Stimulated activated memory B cell treated with anti-CD40 and anti-IgM and Interleukin-4, amounts not matched to agents 10 μg/mL and 1 μg/mL and 100 μg/mL, for 72 hours (primary cell): Measurements from ENCODE around the gene ARHGAP6.
A peak's percentile ranks its signal among the peaks of the same experiment; 100 is the strongest.

Experiments used
- ATAC-seq: fragments of 150-1000 bp; cut with Tn5 transposase; 2 replicates; pipeline ENCODE4 v1.10.0; 2021
- H3K27ac Mint-ChIP-seq: one replicate; pipeline ENCODE4 v1.8.0; 2022; ENCODE audit warnings: mild to moderate bottlenecking, mixed read lengths
- H3K27me3 Mint-ChIP-seq: one replicate; pipeline ENCODE4 v1.8.0; 2022; ENCODE audit warnings: mixed read lengths
- H3K36me3 Mint-ChIP-seq: one replicate; pipeline ENCODE4 v1.8.0; 2022; ENCODE audit warnings: mixed read lengths
- H3K4me1 Mint-ChIP-seq: one replicate; pipeline ENCODE4 v1.8.0; 2022; ENCODE audit warnings: mixed read lengths
- H3K4me3 Mint-ChIP-seq: one replicate; pipeline ENCODE4 v1.8.0; 2022; ENCODE audit warnings: mild to moderate bottlenecking, moderate library complexity, mixed read lengths
- H3K9me3 Mint-ChIP-seq: one replicate; pipeline ENCODE4 v1.8.0; 2022; ENCODE audit warnings: mixed read lengths

ARHGAP6 gene, protein sequence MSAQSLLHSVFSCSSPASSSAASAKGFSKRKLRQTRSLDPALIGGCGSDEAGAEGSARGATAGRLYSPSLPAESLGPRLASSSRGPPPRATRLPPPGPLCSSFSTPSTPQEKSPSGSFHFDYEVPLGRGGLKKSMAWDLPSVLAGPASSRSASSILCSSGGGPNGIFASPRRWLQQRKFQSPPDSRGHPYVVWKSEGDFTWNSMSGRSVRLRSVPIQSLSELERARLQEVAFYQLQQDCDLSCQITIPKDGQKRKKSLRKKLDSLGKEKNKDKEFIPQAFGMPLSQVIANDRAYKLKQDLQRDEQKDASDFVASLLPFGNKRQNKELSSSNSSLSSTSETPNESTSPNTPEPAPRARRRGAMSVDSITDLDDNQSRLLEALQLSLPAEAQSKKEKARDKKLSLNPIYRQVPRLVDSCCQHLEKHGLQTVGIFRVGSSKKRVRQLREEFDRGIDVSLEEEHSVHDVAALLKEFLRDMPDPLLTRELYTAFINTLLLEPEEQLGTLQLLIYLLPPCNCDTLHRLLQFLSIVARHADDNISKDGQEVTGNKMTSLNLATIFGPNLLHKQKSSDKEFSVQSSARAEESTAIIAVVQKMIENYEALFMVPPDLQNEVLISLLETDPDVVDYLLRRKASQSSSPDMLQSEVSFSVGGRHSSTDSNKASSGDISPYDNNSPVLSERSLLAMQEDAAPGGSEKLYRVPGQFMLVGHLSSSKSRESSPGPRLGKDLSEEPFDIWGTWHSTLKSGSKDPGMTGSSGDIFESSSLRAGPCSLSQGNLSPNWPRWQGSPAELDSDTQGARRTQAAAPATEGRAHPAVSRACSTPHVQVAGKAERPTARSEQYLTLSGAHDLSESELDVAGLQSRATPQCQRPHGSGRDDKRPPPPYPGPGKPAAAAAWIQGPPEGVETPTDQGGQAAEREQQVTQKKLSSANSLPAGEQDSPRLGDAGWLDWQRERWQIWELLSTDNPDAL (N-terminal part only)

DNA sequence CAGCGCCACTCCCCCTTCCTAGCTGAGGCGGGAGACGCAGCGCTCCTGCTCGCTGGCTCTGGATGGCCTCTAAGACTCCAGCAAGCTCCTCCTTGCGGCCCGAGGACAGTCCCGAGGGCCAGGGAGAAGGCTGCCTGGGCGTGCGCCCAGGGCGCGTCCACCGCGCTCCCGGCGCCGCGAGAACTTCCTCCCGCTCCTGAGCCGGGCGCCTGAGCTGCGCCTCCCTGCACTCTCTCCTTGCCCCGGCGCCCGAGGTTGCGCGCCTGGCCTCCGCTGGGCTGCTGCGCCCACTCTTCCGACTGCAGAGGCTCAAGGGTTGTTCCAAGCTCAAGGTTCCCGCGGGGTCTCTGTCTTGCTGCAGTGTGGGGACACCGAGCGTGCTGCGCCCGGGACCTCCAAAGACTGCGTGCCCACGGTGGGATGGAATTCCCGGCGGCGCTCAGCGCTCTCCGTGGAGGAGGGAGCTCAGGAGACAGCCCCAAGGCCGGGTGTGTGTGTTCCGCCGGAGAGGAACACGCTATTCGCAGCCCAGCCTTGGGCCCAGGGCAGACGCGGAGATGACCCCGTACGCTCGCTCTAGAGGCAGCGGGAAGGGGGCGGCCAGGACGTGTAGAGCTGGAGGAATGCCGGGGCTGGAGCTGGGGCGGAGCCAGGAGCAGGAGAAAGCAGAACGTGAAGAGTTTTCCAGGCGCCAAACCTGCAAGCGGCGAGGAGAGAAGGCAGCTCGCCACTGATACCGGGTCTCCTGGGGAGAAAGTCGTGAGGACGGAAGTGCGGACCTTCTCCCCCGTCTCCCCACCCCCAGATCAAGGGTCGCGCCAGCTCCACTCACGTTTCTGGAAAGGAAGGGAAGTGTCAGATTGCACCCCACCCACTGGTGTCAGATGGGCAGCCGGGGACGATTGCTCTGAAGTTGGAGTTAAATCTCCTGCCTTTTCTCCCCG lies at the start of gene ARHGAP6:
TSS of gene ARHGAP6 (minus strand) at position 753 of the 944 bp plus-strand sequence. CDS start 1,092 bp downstream, outside the sequence.
- Mint-ChIP-seq H3K27me3 (peaks cover 40% of the 10 kb centered on the region), H3K4me3 (peak within 1 kb of the TSS; percentile 58), H3K9me3 (no peaks in the 10 kb centered on the region), H3K36me3 (no peaks in the 10 kb centered on the region), H3K4me1 (peaks cover 6% of the 10 kb centered on the region), H3K27ac (no peak within 1 kb of the TSS)
- no peak for ATAC-seq

DNA sequence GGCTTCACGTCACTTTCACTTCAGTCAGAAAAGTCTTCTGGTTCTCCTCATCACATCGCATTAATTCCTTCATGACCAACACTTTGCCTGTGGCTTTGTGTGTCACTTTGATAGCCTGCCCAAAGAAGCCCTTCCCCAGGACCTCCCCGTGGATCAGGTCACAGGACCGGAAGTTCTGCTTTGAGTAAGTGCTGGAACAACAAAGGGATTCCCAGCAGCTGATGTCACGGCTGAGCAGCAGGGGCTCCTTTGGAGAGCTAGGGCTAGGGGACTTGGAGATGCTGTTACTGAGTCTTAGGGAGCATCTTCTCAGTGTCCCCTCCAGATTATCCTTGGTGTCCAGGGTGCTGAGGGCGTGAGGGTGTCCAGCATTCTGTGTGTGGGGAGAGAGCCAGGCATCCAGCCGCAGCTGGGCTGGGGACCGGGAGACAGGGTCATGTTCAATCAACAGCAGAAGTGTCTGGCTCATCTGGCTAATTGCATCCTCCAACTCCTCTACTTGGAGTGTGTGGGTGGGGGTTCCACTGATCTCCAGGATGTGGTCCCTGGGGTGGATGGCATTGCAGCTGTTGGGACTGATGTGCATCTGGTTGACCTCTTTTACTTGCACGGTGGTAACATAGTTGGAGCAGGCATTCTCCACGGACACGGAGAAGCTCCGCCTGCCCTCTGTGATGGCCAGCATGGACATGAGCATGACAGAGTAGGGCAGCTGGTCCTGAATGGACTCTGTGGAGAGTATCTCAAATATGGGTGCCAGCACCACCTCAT lies 39.2 kb upstream of the ARHGAP6 start:
- no peaks in the 10 kb centered on the region for H3K36me3 Mint-ChIP-seq
- no peak overlapping the region for H3K27ac Mint-ChIP-seq
- H3K4me1 Mint-ChIP-seq = no peaks in the 10 kb centered on the region
- no peaks in the 10 kb centered on the region for H3K9me3 Mint-ChIP-seq
- peaks cover 13% of the 10 kb centered on the region for H3K27me3 Mint-ChIP-seq
- no peak overlapping the region for H3K4me3 Mint-ChIP-seq
- ATAC-seq = no peak

DNA sequence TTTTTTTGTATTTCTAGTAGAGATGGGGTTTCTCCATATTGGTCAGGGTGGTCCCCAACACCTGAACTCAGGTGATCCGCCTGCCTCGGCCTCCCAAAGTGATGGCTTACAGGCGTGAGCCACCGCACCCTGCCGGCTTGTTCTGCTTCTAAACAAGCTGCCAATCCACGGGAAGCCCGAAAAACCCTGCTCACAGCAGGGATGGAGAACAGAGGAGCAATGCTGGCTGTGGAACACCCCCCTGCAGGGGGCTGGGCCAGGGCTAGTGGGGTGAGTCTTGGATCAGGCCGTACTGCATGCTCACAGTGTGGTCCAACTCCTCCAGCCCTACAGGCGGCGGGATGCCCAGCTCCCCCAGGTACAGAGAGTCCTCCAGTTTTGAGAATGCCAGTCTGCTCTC lies 38.1 kb upstream of the ARHGAP6 start:
- Mint-ChIP-seq H3K4me1 (no peaks in the 10 kb centered on the region), H3K36me3 (no peaks in the 10 kb centered on the region), H3K27ac (no peak overlapping the region), H3K9me3 (no peaks in the 10 kb centered on the region), H3K4me3 (no peak overlapping the region), H3K27me3 (peaks cover 13% of the 10 kb centered on the region)
- no peak for ATAC-seq

DNA sequence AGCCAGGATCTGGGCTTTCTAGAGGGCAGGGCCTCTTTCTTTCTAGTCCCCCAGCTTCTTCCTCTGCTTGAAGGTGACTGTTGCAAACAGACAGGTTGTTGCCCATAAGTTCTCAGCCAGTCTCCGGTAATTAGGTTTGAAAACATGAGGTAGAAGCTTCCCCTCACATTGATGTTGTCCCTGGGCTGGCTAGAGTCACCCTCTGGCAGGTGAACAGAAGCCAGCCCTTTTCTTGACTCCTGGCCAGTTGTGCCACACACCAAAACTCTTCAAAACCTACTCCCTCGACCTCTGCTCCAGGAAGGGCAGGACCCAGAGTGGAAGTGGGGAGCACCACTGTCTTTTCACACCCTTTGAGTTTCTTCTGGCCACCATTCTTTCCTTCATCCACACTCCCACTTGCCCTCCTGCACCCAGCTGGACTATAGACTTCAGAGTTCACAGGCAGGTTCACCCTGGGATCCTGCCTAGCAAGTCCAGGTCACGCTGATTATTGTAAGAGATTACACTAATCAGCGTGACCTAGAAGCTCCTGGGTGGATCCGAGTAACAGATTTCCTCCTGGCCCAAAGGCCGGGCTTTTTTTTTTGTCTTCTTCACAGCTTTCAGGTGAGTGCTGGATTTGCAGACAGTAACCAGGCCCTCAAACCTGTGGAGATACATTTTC lies 37.4 kb upstream of the ARHGAP6 start:
- ATAC-seq = no peak
- no peaks in the 10 kb centered on the region for H3K9me3 Mint-ChIP-seq
- no peak overlapping the region for H3K27ac Mint-ChIP-seq
- H3K4me3 Mint-ChIP-seq = no peak overlapping the region
- no peaks in the 10 kb centered on the region for H3K36me3 Mint-ChIP-seq
- peaks cover 13% of the 10 kb centered on the region for H3K27me3 Mint-ChIP-seq
- H3K4me1 Mint-ChIP-seq = no peaks in the 10 kb centered on the region

- Mint-ChIP-seq H3K36me3 (no peaks in the 10 kb centered on the region), H3K9me3 (no peaks in the 10 kb centered on the region), H3K4me3 (no peak overlapping the region), H3K4me1 (no peaks in the 10 kb centered on the region), H3K27me3 (peaks cover 13% of the 10 kb centered on the region), H3K27ac (no peak overlapping the region)
- ATAC-seq = no peak
Observed at GRCh38 chrX:11702420-11702819, 36.7 kb upstream of the ARHGAP6 start.

DNA sequence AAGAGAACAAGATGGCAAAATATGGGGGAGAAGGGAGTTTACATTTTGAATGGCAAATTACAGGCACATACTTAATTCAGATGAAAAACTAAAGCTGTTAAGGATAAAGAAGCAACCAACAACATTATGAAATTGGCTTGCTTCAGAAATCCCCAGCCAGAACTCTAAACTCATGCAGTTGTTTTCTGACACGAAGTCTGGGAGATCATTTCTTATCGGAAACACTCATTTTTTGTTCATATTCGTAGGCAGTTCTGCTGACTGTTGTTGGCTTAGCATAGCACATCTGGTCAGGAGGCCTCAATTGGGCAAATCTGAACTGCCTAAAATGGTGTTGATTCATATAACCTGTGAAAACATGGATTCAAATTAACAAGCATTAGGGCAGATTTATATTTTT lies 33.0 kb upstream of the ARHGAP6 start:
- Mint-ChIP-seq H3K9me3 (no peaks in the 10 kb centered on the region), H3K4me3 (no peak overlapping the region), H3K36me3 (no peaks in the 10 kb centered on the region), H3K27ac (no peak overlapping the region), H3K27me3 (peaks cover 9% of the 10 kb centered on the region), H3K4me1 (no peaks in the 10 kb centered on the region)
- ATAC-seq = no peak

DNA sequence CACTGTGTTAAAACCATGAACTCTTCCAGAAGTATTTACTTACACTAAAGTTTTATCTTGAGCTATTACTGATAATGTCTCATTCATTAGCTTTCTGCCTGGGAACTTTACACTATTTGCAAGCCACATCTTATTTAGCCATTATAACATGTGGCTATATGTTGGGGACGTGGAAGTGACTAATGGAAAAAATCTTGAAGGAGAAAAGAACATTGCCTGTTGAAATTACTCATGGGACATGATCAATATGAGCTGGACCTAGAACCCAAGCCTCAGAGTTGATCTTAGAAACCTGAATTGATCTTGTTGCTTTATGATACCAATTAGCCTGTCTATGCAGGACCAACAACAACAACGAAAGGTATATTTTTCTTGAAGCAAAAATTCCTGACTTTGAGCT lies 22.5 kb upstream of the ARHGAP6 start:
- peaks cover 13% of the 10 kb centered on the region for H3K27me3 Mint-ChIP-seq
- H3K4me1 Mint-ChIP-seq = no peaks in the 10 kb centered on the region
- no peaks in the 10 kb centered on the region for H3K36me3 Mint-ChIP-seq
- H3K27ac Mint-ChIP-seq = no peak overlapping the region
- no peaks in the 10 kb centered on the region for H3K9me3 Mint-ChIP-seq
- no peak for ATAC-seq
- no peak overlapping the region for H3K4me3 Mint-ChIP-seq

GRCh38 chrX:11687157-11687556 lies 21.4 kb upstream of the ARHGAP6 start:
- no peak overlapping the region for H3K4me3 Mint-ChIP-seq
- no peaks in the 10 kb centered on the region for H3K4me1 Mint-ChIP-seq
- no peak overlapping the region for H3K27ac Mint-ChIP-seq

GRCh38 chrX:11683057-11683456 lies 17.3 kb upstream of the ARHGAP6 start:
- ATAC-seq = no peak
- H3K27ac Mint-ChIP-seq = no peak overlapping the region
- H3K27me3 Mint-ChIP-seq = no peaks in the 10 kb centered on the region
- H3K4me3 Mint-ChIP-seq = no peak overlapping the region
- H3K9me3 Mint-ChIP-seq = no peaks in the 10 kb centered on the region
- no peaks in the 10 kb centered on the region for H3K4me1 Mint-ChIP-seq
- H3K36me3 Mint-ChIP-seq = no peaks in the 10 kb centered on the region

More at GRCh38 chrX:11687157-11687556, 21.4 kb upstream of the ARHGAP6 start:
- H3K36me3 Mint-ChIP-seq = no peaks in the 10 kb centered on the region
- H3K27me3 Mint-ChIP-seq = peaks cover 2% of the 10 kb centered on the region
- no peak for ATAC-seq
- H3K9me3 Mint-ChIP-seq = no peaks in the 10 kb centered on the region

DNA sequence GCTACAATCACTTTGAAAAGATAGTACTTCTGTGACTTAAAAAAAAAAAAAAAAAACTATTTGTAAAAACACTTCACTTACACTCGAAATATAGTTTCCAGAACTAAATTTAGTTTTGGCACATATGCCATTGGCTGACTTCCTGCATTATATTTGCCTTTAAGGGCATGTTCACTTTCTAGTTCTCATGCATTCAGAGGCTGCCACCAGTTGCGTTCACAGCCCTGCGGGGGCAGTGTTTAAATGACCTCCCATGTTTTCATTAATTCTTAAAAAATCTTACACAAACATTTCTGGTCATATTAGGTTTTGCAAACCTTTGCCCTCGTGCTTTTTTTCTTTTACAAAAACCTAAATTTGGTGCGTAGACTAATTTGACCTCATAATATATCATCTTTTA lies 12.4 kb upstream of the ARHGAP6 start:
- H3K27me3 Mint-ChIP-seq = no peaks in the 10 kb centered on the region
- H3K4me3 Mint-ChIP-seq = no peak overlapping the region
- no peaks in the 10 kb centered on the region for H3K9me3 Mint-ChIP-seq
- no peaks in the 10 kb centered on the region for H3K36me3 Mint-ChIP-seq
- no peaks in the 10 kb centered on the region for H3K4me1 Mint-ChIP-seq
- no peak overlapping the region for H3K27ac Mint-ChIP-seq
- ATAC-seq = no peak

GRCh38 chrX:11672213-11672612 lies 6.5 kb upstream of the ARHGAP6 start:
- H3K27me3 Mint-ChIP-seq = peaks cover 8% of the 10 kb centered on the region
- no peaks in the 10 kb centered on the region for H3K9me3 Mint-ChIP-seq
- no peaks in the 10 kb centered on the region for H3K36me3 Mint-ChIP-seq
- H3K4me1 Mint-ChIP-seq = no peaks in the 10 kb centered on the region
- ATAC-seq = no peak
- no peak overlapping the region for H3K4me3 Mint-ChIP-seq
- no peak overlapping the region for H3K27ac Mint-ChIP-seq

DNA sequence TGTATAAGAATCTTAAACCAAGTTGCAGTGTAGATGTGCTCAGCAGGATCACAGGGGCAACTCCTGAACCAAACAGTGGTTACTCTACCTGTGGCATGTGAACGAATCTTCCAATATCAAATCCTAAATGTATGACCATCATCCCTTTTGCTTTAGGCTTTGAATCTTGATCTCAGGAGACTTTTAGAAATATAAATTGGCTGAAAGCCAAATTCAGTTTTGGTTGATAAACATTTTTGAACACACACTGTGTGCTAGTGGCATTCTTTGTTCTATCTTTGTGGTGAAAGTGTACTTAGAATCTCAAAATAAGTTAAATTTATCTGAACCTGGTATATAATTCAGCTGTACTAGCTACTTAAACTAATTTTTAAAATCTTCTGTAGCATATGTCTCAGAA lies 4.6 kb upstream of the ARHGAP6 start:
- Mint-ChIP-seq H3K27ac (no peak overlapping the region), H3K36me3 (no peaks in the 10 kb centered on the region), H3K27me3 (peaks cover 18% of the 10 kb centered on the region), H3K4me3 (no peak overlapping the region), H3K4me1 (peaks cover 5% of the 10 kb centered on the region), H3K9me3 (no peaks in the 10 kb centered on the region)
- ATAC-seq = no peak

DNA sequence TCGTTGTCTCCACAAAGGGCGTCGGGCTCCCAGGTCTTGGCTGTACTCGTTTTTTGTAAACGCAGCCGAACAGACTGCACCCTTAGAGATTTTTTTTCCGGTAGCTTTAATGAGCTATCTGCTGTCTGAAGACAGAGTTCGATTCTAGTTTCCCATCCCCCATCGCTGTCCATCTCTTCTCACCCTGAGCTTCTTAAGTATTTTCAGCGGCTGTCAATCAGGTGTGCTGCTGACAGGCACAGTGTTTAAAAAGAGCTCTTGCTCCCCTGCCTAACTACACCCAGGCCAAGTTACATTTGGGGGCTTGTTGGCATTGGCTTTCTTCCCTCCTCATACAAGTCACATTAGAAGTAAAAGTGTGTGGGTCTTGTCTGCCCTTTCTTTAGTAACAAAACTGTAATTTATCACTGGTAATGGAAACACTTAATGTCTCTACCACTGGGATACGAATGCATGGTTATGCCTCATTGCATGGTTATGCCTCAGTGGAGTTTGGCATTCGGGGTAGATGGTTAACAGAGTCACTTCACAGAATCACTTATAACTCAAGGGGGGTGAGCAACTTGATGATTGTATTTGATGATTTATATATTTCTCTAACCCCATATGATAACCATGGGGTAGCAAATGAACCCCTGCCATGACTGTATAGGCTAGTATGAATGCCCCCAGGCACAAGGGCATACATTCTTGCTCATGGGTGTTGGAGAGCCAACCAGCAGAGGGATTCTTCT lies 1.4 kb upstream of the ARHGAP6 start:
- no peak for ATAC-seq
- Mint-ChIP-seq H3K4me3 (no peak overlapping the region), H3K9me3 (no peaks in the 10 kb centered on the region), H3K27me3 (peaks cover 37% of the 10 kb centered on the region), H3K4me1 (peaks cover 6% of the 10 kb centered on the region), H3K36me3 (no peaks in the 10 kb centered on the region), H3K27ac (no peak overlapping the region)
